ENCODE measurements around the gene RXRA. TPM values are rescaled to one million over a fixed set of nuclear protein-coding genes. Genes with fewer than 3 reads are reported as not detected.

Gene RXRA
- total RNA-seq, 1 experiment from 2014 or later: 29.9 TPM

GRCh38 chr9:134372581-134373267 lies 46.5 kb downstream of the RXRA start:
- H3T11ph ChIP-seq (ENCODE audit: low read length): no peak overlapping the region
- H3K9me3 ChIP-seq (ENCODE audit: control insufficient read depth, low read depth, low read length): no peaks in the 10 kb centered on the region
- H3K4me3 Mint-ChIP-seq: no peak overlapping the region
- H2BK120ac ChIP-seq (ENCODE audit: low read depth, low read length, poor library complexity, severe bottlenecking): no peak overlapping the region
- H3K23me2 ChIP-seq (ENCODE audit: insufficient read length, low read depth, low read length, poor library complexity, severe bottlenecking): no peaks in the 10 kb centered on the region
- H3K14ac ChIP-seq (ENCODE audit: insufficient read depth, low read length): no peak overlapping the region
- H3K79me2 ChIP-seq (ENCODE audit: insufficient read depth, low read length): peaks cover 3% of the 10 kb centered on the region; the same call in 1 of the 2 replicates
- H3K36me3 Mint-ChIP-seq (ENCODE audit: insufficient read depth in 1 of 3, low read depth in 3 of 3): no peaks in the 10 kb centered on the region; a peak in 1 of 7 replicates
- H3K4me1 Mint-ChIP-seq: peaks cover 0 to 14% of the 10 kb centered on the region in 2 experiments; a peak in 3 of 4 replicates
- no CpG with 5 or more reads among the region's 16 CpGs for WGBS (ENCODE audit: extremely low coverage, insufficient read length, low lambda C conversion rate)
- H2BK5ac ChIP-seq (ENCODE audit: insufficient read length, low read length): no peak overlapping the region
- H2BK12ac ChIP-seq (ENCODE audit: insufficient read length, low read depth, low read length): no peak overlapping the region
- no peak overlapping the region for H2BK15ac ChIP-seq (ENCODE audit: low read depth, low read length)
- H3K27ac ChIP-seq (ENCODE audit: insufficient read length, low read depth, low read length): no peak overlapping the region
- H3K27me3 ChIP-seq (ENCODE audit: insufficient read depth, low read length): no peaks in the 10 kb centered on the region
- no peak for DNase-seq
- H4K20me1 ChIP-seq (ENCODE audit: control insufficient read depth, insufficient read depth, insufficient read length): no peaks in the 10 kb centered on the region
- no peak overlapping the region for H3K9ac ChIP-seq (ENCODE audit: extremely low read depth, insufficient read length, low read length)
- no peak overlapping the region for H3K23ac ChIP-seq (ENCODE audit: insufficient read length, low read depth, low read length)
- H3K4me2 ChIP-seq (ENCODE audit: insufficient read depth, insufficient read length, low read length): no peak overlapping the region
- H4K5ac ChIP-seq (ENCODE audit: insufficient read length, low read depth, low read length): no peak overlapping the region
- no peaks in the 10 kb centered on the region for H3K79me1 ChIP-seq (ENCODE audit: insufficient read depth, low read depth, low read length, poor library complexity, severe bottlenecking)
- H2AFZ ChIP-seq (ENCODE audit: low read length): no peak overlapping the region
- H3K9me3 Mint-ChIP-seq: no peaks in the 10 kb centered on the region
- no peak overlapping the region for H4K8ac ChIP-seq (replicated peaks; ENCODE audit: insufficient read length, low read depth, low read length)
- TF ChIP-seq CTCF (conservative IDR thresholded peaks at IDR 0.05): no peak
- no peak overlapping the region for H2BK20ac ChIP-seq (ENCODE audit: low read depth, low read length, poor library complexity, severe bottlenecking)
- no peak overlapping the region for H3K56ac ChIP-seq (ENCODE audit: insufficient read length, low read depth, low read length)
- no peaks in the 10 kb centered on the region for H3K4me1 ChIP-seq (ENCODE audit: insufficient read depth, low read length)
- no peak overlapping the region for H3K4ac ChIP-seq (ENCODE audit: low read depth, low read length)
- no peak overlapping the region for H2AK5ac ChIP-seq (ENCODE audit: insufficient read length, low read length)
- H3K27ac Mint-ChIP-seq: peak overlapping the region in 1 of 3 experiments; percentile 64; a peak in 1 of 7 replicates
- H3K27me3 Mint-ChIP-seq (ENCODE audit: low read depth): no peaks in the 10 kb centered on the region
- H3K18ac ChIP-seq (ENCODE audit: insufficient read length, low read depth, low read length): no peak overlapping the region
- no peak overlapping the region for H4K91ac ChIP-seq (ENCODE audit: insufficient read length, low read depth, low read length)
